Cardiac muscle cell (in vitro differentiated cells and primary cell): ENCODE results near the gene ETV7. TPM values are rescaled to one million over a fixed set of nuclear protein-coding genes. Genes with fewer than 3 reads are reported as not detected.
"Not testable (repeated sequence)": the region's sequence is repeated elsewhere in the genome, so short reads cannot be mapped to it uniquely, and the experiment has no call there.

Experiments
- DNase-seq, 2 donors: peaks; one replicate each; pipeline versions ENCODE4 v3.0.0 to v3.0.0-alpha.2; 2010 to 2017; ENCODE audit warnings: low read depth in 1 of 2, low spot score in 1 of 2
- H3K27ac ChIP-seq: fragments of 200-600 bp; sonication (generic); 2 replicates; pipeline ENCODE4 v1.5.1; 2016
- H3K27me3 ChIP-seq: fragments of 200-600 bp; sonication (generic); 2 replicates; pipeline ENCODE4 v1.6.0; 2016; ENCODE audit warnings: control low read depth
- H3K36me3 ChIP-seq: fragments of 200-600 bp; sonication (generic); 2 replicates; pipeline ENCODE4 v1.5.1; 2016; ENCODE audit warnings: control low read depth
- H3K4me1 ChIP-seq: fragments of 200-600 bp; sonication (generic); 2 replicates; pipeline ENCODE4 v1.8.1; 2017; ENCODE audit warnings: low read depth, mild to moderate bottlenecking, mixed run types
- H3K4me3 ChIP-seq: fragments of 200-600 bp; sonication (generic); 2 replicates; pipeline ENCODE4 v1.5.1; 2016; ENCODE audit warnings: mild to moderate bottlenecking
- H3K9me3 ChIP-seq: fragments of 200-600 bp; sonication (generic); 2 replicates; pipeline ENCODE4 v1.5.1; 2017; ENCODE audit warnings: low read depth, mild to moderate bottlenecking, control low read depth
- CTCF ChIP-seq: IDR thresholded peaks from 2 replicates; pipeline ENCODE4 v1.5.1; 2012; ENCODE audit warnings: low read depth, mild to moderate bottlenecking, low read length
- polyA plus RNA-seq: library from polyadenylated mRNA; unstranded; fragments of >200 nt; fragmentation: Nextera tagmentation; extraction: Ambion mirVana; gene quantifications from 2 replicates; pipeline ENCODE4 v1.2.1, GENCODE V29; 2016
- total RNA-seq: library from RNA; depleted of rRNA; stranded (reverse); fragments of >200 nt; gene quantifications from 2 replicates; pipeline ENCODE4 v1.2.3, GENCODE V29; 2016

The ETV7 gene
- total and polyA plus RNA-seq, 2 experiments from 2014 or later, result 0.28 TPM; not detected in 1

- TF ChIP-seq CTCF, result no peak
- no peak for DNase-seq
- H3K4me3 ChIP-seq, result no peak overlapping the region
- H3K36me3 ChIP-seq, result no peaks in the 10 kb centered on the region
- no peak overlapping the region for H3K27ac ChIP-seq
- peaks cover 4% of the 10 kb centered on the region for H3K4me1 ChIP-seq
- H3K27me3 ChIP-seq, result no peaks in the 10 kb centered on the region
- H3K9me3 ChIP-seq, result no peaks in the 10 kb centered on the region
Measured at GRCh38 chr6:36418558-36418957, 31.1 kb upstream of the ETV7 start.

GRCh38 chr6:36414481-36414880 is 27.0 kb upstream of the ETV7 start:
- TF ChIP-seq CTCF, result no peak
- Histone ChIP-seq H3K27ac (no peak overlapping the region), H3K4me3 (no peak overlapping the region), H3K27me3 (no peaks in the 10 kb centered on the region), H3K9me3 (no peaks in the 10 kb centered on the region), H3K36me3 (no peaks in the 10 kb centered on the region), H3K4me1 (no peaks in the 10 kb centered on the region)
- peak in 1 of 2 donors; percentile 5 for DNase-seq

GRCh38 chr6:36413489-36414480 is 26.3 kb upstream of the ETV7 start:
- no peak overlapping the region for H3K27ac ChIP-seq
- no peaks in the 10 kb centered on the region for H3K4me1 ChIP-seq
- no peaks in the 10 kb centered on the region for H3K27me3 ChIP-seq
- H3K36me3 ChIP-seq, result no peaks in the 10 kb centered on the region
- no peak overlapping the region for H3K4me3 ChIP-seq
- no peak for DNase-seq
- no peak for TF ChIP-seq CTCF
- no peaks in the 10 kb centered on the region for H3K9me3 ChIP-seq

- H3K27me3 ChIP-seq, H3K9me3 ChIP-seq, H3K27ac ChIP-seq, H3K4me3 ChIP-seq, H3K4me1 ChIP-seq, H3K36me3 ChIP-seq, DNase-seq: not testable (repeated sequence)
Measured at GRCh38 chr6:36409718-36410117, 22.2 kb upstream of the ETV7 start.

- H3K27me3 ChIP-seq, result no peaks in the 10 kb centered on the region
- no peak for TF ChIP-seq CTCF
- H3K27ac ChIP-seq, result no peak overlapping the region
- no peaks in the 10 kb centered on the region for H3K9me3 ChIP-seq
- no peak for DNase-seq
- H3K4me1 ChIP-seq, result no peaks in the 10 kb centered on the region
- no peaks in the 10 kb centered on the region for H3K36me3 ChIP-seq
- H3K4me3 ChIP-seq, result no peak overlapping the region
Measured at GRCh38 chr6:36404164-36404563, 16.7 kb upstream of the ETV7 start.

- no peaks in the 10 kb centered on the region for H3K4me1 ChIP-seq
- H3K4me3 ChIP-seq, result no peak overlapping the region
- no peak for TF ChIP-seq CTCF
Measured at GRCh38 chr6:36402481-36402880, 15.0 kb upstream of the ETV7 start.

More at GRCh38 chr6:36402481-36402880, 15.0 kb upstream of the ETV7 start:
- H3K9me3 ChIP-seq, result no peaks in the 10 kb centered on the region
- no peak for DNase-seq
- H3K27me3 ChIP-seq, result no peaks in the 10 kb centered on the region
- H3K27ac ChIP-seq, result no peak overlapping the region
- no peaks in the 10 kb centered on the region for H3K36me3 ChIP-seq
